Subcutaneous adipose tissue (tissue), 4 donors: Measurements from ENCODE around the gene ARAP3. TPM values are rescaled to one million over a fixed set of nuclear protein-coding genes. Genes with fewer than 3 reads are reported as not detected.

Source experiments
- CTCF ChIP-seq: fragments of 450-650 bp; IDR thresholded peaks from one replicate; pipeline ENCODE4 v1.5.1; 2016; ENCODE audit warnings: low read depth, mild to moderate bottlenecking, control low read depth, antibody characterized with exemption, moderate library complexity
- total RNA-seq, 4 donors: library from RNA; depleted of rRNA; stranded (reverse); fragments of >200 nt; gene quantifications; one replicate each; pipeline ENCODE4 v1.1.0, GENCODE V29; 2016

Gene ARAP3
- total RNA-seq, 4 donors from 2014 or later: 3.7 to 17.3 (median 5.1) TPM

DNA sequence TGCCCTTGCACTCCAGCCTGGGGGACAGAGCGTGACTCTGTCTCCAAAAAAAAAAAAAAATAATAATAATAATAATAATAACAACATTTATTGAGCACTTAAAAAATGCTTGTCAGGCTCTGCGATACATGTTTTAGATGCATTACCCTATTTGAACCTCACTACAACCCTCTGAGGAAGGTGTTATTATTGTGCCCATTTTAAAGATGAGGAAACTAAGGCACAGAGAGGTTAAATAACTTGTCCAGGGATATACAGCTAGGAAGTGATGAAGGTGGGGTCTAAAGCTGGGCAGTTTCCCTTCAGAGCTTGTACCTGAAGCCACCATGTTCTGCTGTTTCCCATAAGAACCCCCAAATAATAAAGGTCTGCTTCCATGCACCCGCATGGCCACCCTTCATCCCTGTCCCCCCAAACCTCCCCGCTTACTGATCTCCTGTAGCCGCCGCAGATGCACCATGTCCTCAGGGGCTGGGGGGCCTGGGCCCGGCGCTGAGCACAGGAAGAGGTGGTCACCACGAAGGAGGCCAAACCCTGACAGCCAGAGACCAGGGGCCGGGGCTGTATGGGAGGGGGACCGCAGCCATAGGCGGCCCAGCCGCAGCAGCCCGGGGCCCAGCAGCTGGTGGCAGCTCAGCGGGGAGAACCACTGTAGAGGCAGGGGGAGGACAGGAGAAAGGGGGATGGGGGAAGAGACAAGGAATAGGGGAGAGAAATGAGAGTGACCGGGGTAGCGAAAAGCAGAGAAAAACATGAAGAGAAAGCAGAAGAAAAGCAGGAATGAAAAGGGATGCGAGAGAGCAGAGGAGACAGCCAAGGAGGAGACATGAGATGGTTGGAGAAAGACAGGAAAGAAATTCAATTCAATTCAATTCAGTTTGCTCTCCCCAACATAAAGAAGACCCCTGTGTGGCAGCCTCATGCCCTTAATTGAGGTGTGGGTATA lies 15.8 kb downstream of the ARAP3 start:
- TF ChIP-seq CTCF: no peak

GRCh38 chr5:141664733-141665461 lies 17.1 kb downstream of the ARAP3 start:
- TF ChIP-seq CTCF: no peak

GRCh38 chr5:141663506-141663905 lies 18.5 kb downstream of the ARAP3 start:
- TF ChIP-seq CTCF: no peak

DNA sequence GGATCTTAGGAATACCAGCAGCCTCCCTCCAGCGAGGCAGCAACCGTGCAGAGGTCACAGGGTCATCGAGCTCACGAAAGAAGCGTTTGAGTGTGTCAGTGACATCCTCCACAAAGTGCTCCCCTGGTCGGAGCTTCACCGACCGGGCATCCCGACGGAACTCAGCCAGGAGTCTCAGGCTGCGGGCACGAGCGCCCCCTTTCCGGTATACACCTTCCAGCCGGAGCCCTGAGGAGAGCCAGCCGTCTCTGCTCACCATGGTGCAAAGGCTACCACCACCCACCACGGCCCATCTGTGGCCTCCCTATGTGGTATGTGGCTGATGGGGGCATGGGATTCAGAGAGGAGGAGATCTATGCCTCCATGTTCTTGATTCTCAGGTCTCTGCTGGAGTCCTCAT lies 20.0 kb downstream of the ARAP3 start:
- TF ChIP-seq CTCF: no peak

DNA sequence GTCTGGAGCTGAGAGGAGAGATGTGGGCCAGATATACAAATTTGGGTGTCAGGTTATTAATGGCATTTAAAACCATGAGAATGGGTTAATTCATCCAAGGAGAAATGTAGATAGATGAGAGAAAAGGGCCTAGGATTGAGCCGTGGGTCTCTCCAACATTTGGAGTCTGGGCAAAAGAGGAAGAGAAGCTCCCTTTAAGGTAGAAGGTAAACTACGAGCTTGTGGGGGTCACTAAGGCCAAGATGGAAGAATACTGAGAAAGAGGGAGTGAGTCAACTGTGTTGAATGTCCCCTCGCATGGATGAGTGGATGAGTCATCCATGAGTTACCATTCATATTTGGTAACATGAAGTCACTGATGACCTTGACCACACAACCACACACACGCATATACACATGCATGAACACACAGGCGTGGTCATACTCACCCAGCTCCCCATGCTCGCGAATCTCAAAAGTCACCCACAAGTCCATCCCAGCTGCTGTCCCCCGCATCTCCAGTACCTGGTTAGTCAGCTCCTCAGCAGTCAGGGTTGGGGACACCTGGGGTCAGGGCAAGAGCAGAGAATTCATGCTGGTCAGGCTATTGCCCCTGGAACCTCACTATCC lies 24.0 kb downstream of the ARAP3 start:
- no peak for TF ChIP-seq CTCF

GRCh38 chr5:141657404-141657803 lies 24.6 kb downstream of the ARAP3 start:
- TF ChIP-seq CTCF: no peak

GRCh38 chr5:141656396-141656795 lies 25.6 kb downstream of the ARAP3 start:
- TF ChIP-seq CTCF: no peak
